ENCODE data around the gene LCK.

LCK gene

DNA sequence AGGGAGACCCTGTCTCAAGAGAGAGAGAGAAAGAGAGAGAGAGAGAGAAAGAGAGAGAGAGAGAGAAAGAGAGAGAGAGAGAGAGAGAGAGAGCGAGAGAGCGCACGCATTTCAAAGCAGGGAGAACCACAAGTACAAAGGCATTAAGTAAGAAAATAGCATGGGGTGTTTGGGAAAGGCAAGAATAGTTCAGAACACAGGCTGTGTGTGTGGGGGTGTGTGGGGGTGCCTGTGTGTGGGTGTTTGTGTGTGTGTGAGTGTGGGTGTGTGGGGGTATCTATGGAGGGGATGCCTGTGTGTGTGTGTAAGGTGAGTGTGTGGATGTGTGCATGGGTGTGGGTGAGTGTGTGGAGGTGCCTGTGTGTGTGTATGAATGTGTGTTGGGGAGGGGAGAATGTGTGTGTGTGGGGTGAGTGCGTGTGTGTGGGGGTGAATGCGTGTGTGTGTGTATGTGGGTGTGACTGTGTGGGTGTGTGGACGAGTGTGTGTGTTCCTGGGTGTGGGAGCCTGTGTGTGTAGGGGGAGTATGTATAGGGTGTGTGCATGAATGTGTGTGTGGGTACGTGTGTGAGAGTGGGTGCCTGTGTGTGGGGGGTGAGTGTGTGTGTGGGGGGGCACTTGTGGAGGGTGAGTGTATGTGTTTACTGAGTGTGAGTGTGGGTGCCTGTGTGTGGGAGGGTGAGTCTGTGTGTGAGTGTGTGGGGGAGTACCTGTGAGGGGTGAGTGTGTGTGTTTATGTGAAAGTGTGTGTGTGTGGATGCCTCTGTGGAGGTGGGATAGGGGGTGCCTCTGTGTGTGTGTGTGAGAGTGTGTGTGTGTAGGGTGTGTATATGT is 21.7 kb downstream of the LCK start (continued):
- no peak for TF ChIP-seq ZNF677 (tag by site-specific recombination; IDR thresholded peaks at IDR 0.05)
- peak; percentile 44; the same call in 1 of the 2 replicates for TF ChIP-seq ZBTB10 (tag by site-specific recombination; IDR thresholded peaks at IDR 0.05)
- no peak for TF ChIP-seq WT1 (tag by site-specific recombination; IDR thresholded peaks at IDR 0.05)
- TF ChIP-seq ZNF221 (tag by site-specific recombination; IDR thresholded peaks at IDR 0.05; ENCODE audit: borderline replicate concordance), result no peak
- no peak for TF ChIP-seq ZNF24 (tag by site-specific recombination; IDR thresholded peaks at IDR 0.05)
- peak; percentile 100 for TF ChIP-seq EGR2 (tag by site-specific recombination; IDR thresholded peaks at IDR 0.05; ENCODE audit: low read depth)
- no peak for TF ChIP-seq ZNF449 (tag by site-specific recombination; IDR thresholded peaks at IDR 0.05)
- no peak for TF ChIP-seq ZNF274 (IDR thresholded peaks at IDR 0.05; ENCODE audit: low read length)
- TF ChIP-seq ZNF274 (tag by site-specific recombination; IDR thresholded peaks at IDR 0.05; ENCODE audit: borderline replicate concordance), result no peak
- TF ChIP-seq ZNF660 (tag by site-specific recombination; IDR thresholded peaks at IDR 0.05), result no peak
- no peak for TF ChIP-seq ZNF561 (tag by site-specific recombination; IDR thresholded peaks at IDR 0.05; ENCODE audit: borderline replicate concordance)
- 0 out of 2 replicates have a peak, but pooled peaks have one; percentile 51 for TF ChIP-seq PRDM1 (tag by site-specific recombination; IDR thresholded peaks at IDR 0.05)
- TF ChIP-seq ZSCAN5A (tag by site-specific recombination; IDR thresholded peaks at IDR 0.05), result no peak
- no peak for TF ChIP-seq MYNN (tag by site-specific recombination; IDR thresholded peaks at IDR 0.05; ENCODE audit: borderline replicate concordance)
- TF ChIP-seq ZNF830 (tag by site-specific recombination; IDR thresholded peaks at IDR 0.05; ENCODE audit: low read depth), result no peak
- no peak for TF ChIP-seq YY1 (tag by site-specific recombination; IDR thresholded peaks at IDR 0.05)
- no peak for TF ChIP-seq ZNF610 (tag by site-specific recombination; IDR thresholded peaks at IDR 0.05; ENCODE audit: borderline replicate concordance)
- TF ChIP-seq ZBTB8A (tag by site-specific recombination; IDR thresholded peaks at IDR 0.05), result no peak
- TF ChIP-seq ZBTB1 (tag by site-specific recombination; IDR thresholded peaks at IDR 0.05), result no peak
- TF ChIP-seq SP7 (tag by site-specific recombination; IDR thresholded peaks at IDR 0.05), result no peak
- TF ChIP-seq, protein P1, sequence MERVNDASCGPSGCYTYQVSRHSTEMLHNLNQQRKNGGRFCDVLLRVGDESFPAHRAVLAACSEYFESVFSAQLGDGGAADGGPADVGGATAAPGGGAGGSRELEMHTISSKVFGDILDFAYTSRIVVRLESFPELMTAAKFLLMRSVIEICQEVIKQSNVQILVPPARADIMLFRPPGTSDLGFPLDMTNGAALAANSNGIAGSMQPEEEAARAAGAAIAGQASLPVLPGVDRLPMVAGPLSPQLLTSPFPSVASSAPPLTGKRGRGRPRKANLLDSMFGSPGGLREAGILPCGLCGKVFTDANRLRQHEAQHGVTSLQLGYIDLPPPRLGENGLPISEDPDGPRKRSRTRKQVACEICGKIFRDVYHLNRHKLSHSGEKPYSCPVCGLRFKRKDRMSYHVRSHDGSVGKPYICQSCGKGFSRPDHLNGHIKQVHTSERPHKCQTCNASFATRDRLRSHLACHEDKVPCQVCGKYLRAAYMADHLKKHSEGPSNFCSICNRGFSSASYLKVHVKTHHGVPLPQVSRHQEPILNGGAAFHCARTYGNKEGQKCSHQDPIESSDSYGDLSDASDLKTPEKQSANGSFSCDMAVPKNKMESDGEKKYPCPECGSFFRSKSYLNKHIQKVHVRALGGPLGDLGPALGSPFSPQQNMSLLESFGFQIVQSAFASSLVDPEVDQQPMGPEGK (tag by site-specific recombination; IDR thresholded peaks at IDR 0.05), result peak; percentile 62
- TF ChIP-seq HOXA7 (CRISPR knock-in tag; IDR thresholded peaks at IDR 0.05; ENCODE audit: borderline replicate concordance), result no peak
- TF ChIP-seq ZNF623 (tag by site-specific recombination; IDR thresholded peaks at IDR 0.05), result no peak
- TF ChIP-seq ZNF629 (tag by site-specific recombination; IDR thresholded peaks at IDR 0.05), result no peak
- TF ChIP-seq ZNF558 (tag by site-specific recombination; IDR thresholded peaks at IDR 0.05), result no peak
- no peak; the same call in 1 of the 2 replicates for TF ChIP-seq KLF9 (tag by site-specific recombination; IDR thresholded peaks at IDR 0.05; ENCODE audit: low read depth)
- TF ChIP-seq ZNF174 (tag by site-specific recombination; IDR thresholded peaks at IDR 0.05), result no peak
- TF ChIP-seq KLF7 (tag by site-specific recombination; IDR thresholded peaks at IDR 0.05; ENCODE audit: borderline replicate concordance), result no peak; the same call in 1 of the 2 replicates
- peak; percentile 59 for TF ChIP-seq ZNF776 (tag by site-specific recombination; IDR thresholded peaks at IDR 0.05; ENCODE audit: borderline replicate concordance)
- TF ChIP-seq ZXDB (tag by site-specific recombination; IDR thresholded peaks at IDR 0.05), result no peak
- no peak for TF ChIP-seq ZNF521 (tag by site-specific recombination; IDR thresholded peaks at IDR 0.05)
- no peak for TF ChIP-seq BCL11B (tag by site-specific recombination; IDR thresholded peaks at IDR 0.05; ENCODE audit: low read depth)
- no peak for TF ChIP-seq GLI2 (tag by site-specific recombination; IDR thresholded peaks at IDR 0.05; ENCODE audit: borderline replicate concordance, low read depth)
- TF ChIP-seq ZNF140 (tag by site-specific recombination; IDR thresholded peaks at IDR 0.05), result no peak
